GM18507 (cell line): ENCODE results near the gene GNG7.
"Not testable (repeated sequence)": the region's sequence is repeated elsewhere in the genome, so short reads cannot be mapped to it uniquely, and the experiment has no call there.

Experiments
- DNase-seq: peaks from one replicate; pipeline ENCODE4 v3.0.0; 2011; ENCODE audit warnings: low read depth; ENCODE audit not compliant: insufficient read length; ENCODE audit errors: extremely low spot score
- FAIRE-seq: peaks from 2 replicates; lab custom pipeline; 2011; peaks lifted over from hg19 to GRCh38; lab: Jason Lieb, UNC

GNG7 gene

DNA sequence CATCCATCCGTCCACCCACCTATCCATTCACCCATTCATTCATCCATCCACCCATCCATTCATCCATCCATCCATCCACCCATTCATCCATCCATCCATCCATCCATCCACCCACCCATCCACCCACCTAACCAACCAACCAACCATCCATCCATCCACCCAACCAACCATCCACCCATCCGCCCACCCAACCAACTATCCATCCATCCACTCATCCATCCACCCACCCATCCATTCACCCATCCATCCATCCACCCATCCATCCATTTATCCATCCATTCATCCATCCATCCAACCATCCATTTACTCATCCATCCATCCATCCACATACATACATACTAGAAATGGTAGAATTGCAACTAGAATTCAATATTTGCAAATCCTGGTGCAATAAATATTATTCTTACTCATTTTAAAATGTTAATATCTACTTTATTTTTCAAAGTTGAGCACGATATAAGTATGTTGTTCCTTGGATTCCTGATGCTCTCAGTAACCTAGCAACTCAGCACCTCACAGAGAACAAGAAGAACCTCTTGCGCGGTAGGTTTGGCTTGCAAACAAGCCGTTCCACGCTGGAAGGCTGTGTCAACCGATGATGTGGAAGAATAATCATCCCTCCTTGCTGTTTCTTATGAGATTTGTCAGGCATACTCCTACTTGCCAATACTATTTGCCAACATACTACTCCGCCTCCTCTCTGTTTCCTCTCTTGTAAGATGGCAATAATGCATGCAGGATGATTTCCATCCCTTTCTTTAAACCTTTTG is 111.7 kb downstream of the GNG7 start:
- FAIRE-seq (no peak), DNase-seq (no peak)

DNA sequence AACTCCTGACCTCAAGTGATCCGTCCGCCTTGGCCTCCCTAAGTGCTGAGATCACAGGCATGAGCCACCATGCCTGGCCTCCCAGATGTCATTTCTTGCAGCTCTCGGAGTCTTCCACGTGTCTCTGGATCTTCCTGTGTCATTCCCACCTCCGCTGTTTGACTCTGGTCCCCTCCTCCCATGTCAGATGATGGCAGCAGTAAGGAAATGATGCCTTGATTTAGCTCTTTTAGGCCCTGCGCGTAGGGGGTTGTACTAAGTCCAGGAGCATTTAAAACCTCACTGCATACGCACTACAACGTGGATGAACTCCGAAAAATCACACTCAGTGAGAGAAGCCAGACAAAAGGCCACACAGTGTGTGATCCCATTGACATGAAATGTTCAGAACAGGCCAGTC is 113.1 kb downstream of the GNG7 start:
- no peak for DNase-seq

DNA sequence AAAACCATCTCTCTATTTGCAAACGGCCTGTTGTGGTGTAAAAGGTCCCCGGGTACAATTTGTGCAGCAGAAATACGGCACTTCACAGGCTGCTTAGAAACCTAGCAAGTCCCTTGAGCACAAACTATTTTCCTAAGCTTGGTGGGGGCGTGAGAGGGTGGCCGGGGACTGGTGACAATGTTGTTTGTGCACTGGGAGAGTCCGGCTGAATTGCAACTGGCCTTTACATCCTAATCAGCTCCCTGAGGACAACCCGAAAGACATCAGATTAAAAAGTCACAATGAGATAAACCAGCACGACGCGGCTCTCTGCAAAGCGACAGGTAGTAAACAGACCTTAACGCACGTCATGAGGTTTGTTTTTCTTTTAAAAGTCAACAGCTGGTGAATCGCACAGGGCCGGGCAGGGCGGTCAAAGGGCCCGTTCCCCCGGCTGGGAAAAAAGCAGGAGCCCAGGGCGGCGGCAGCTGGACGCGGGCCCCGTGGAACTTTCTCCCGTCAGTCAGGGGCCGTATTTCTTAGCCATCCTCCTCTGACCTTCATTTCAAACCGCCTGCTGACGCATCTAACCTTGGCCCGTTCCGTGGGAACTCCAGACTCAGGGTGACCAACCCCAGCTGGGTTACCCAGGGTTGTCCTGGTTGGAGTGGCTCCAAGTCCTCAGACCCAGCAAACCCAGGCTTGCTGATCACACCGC is 114.3 kb downstream of the GNG7 start:
- FAIRE-seq (no peak), DNase-seq (no peak)

More for the DNA sequence above, 113.1 kb downstream of the GNG7 start:
- FAIRE-seq: no peak

DNA sequence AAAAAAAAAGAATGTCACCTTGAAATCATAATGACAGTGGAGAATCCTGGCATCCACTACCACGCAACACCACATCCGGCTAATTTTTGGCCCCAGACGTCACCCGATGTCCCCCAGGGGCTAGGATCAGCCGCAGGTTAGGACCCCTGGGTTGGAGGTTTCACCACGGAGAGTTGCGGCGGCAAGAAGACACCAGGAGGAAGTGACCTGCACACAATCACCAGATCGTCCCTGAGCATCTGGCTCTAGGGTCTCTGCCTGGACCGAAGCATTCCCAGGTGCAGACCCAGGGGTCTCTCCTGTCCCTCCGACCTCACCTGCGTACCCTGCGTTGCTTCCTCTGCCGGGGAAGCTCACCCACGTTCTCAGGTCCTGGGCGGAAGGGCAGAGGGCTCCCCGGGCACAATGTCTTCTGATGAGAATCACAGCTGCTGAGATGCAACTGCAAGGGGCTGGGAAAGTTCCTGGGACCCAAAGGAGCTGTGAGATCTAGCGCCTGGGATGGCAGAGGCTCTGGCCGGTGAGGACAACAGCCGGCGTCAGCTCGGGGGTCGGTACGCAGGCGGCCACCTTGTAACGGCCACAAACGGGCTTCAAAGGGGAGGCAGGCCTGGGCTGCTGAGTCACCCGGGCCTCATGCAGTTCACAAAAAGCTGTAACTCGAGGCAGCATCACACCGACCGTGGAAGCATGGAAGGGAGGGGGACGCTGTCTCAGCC is 115.3 kb downstream of the GNG7 start:
- FAIRE-seq: no peak

DNA sequence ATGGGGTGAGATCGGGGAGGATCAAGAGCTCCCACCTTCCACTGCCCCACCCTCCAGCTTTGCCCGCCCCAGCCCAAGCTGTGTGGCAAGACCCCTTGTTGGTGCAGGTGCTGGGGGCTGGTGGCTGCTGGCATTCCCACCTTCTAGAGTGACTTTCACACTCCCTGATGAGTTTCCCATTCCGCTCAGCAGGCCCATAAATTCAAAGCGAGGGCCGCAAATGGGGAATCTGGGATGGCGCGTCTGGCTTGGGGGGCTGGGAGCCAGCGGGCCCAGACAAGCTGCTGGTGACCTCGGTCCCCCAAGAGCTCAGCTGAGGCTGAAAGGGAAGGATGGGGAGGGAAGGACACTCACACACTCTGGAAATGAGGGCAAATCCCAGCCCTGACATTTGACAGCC is 116.3 kb downstream of the GNG7 start:
- no peak for DNase-seq
- FAIRE-seq: no peak

More for the DNA sequence above, 115.3 kb downstream of the GNG7 start:
- DNase-seq: no peak

DNA sequence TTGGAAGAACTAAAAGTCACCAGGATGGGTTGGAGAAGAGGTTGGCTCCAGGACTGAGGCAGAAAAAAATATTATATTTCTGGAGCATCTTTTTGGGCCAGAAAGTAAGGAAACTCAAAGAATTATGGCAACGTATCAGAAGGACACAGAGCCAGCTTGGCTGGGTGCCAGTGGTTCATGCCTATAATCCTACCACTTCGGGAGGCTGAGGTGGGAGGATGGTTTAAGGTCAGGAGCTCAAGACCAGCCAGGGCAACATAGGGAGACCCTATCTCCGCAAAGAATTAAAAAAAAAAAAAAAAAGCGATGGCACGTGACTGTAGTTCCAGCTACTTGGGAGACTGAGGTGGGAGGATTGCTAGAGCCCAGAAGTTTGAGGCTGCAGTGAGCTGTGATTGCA is 118.5 kb downstream of the GNG7 start:
- DNase-seq (no peak), FAIRE-seq (no peak)

DNA sequence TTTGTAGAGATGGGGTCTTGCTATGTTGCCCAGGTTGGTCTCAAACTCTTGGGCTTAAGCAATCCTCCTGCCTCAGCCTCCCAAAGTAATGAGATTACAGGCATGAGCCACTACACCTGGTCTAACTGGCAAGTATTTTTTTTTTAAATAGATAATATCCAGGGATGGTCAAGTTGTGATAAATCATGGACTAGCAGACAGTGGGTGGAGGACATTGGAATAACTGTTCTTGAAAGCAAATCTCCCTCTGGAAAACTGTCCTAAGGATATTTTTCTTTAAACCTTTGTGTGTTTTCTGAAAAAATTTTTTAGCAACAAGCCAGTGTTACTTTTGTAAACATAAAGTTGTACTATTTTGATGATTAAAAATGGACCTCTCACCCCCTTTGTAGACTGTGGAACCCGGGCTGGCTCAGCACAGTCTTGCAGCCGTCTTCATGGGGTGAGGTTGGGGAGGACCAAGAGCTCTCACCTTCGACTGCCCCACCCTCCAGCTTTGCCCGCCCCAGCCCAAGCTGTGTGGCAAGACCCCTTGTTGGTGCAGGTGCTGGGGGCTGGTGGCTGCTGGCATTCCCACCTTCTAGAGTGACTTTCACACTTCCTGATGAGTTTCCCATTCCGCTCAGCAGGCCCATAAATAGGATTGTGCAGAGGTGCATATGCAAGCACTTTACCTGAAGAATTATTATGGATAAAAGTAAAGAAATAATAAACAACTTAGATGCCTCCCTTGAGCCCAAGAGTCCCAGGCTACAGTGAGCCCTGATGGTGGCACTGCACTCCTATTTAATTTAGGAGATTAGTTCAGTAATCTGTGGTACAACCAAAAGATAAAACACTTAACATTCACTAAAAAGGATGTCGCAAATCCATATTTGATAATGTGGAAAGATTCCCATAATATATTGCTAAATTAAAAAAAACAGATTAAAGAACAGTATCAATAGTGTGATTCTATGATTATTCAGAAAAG is 119.2 kb downstream of the GNG7 start:
- DNase-seq: no peak
- FAIRE-seq: no peak

DNA sequence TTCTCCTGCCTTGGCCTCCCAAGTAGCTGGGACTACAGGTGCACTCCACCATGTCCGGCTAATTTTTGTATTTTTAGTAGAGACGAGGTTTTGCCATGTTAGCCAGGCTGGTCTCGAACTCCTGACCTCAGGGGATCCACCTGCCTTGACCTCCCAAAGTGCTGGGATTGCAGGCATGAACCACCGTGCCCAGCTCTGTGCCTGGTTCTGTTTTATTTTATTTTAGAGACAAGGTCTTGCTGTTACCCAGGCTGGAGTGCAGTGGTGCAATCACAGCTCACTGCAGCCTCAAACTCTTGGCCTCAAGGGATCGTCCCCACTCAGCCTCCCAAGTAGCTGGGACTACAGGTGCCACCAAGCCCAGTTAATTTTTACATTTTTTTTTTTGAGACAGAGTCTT is 122.1 kb downstream of the GNG7 start:
- FAIRE-seq, DNase-seq: not testable (repeated sequence)

DNA sequence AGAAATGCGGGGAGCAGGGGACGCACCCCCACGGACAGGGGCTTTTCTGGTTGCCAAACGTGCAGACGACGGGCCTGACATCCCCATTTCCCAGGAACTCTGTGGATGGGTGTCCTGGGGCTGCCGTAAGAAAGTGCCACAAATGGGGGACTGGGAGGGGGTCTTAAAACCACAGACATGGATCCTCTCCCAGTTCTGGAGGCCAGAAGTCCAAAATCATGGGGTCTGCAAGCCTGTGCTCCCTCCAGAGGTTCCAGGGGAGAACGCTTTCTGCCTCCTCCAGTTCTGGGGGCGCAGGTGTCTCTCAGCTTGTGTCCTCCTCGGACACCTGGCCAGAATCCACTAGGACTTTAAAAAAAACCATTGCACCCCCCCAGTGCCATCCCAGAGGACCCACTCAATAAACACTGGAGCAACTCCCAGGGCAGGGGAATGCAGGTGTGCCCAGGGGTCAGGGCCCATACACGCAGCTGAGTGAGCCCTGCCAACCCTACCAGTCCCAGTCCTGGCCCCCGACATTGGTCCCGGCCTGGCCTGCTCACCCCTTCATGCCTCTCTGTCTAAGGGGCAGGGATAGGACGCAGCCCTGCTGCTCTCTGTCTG is 122.7 kb downstream of the GNG7 start:
- no peak for FAIRE-seq
- no peak for DNase-seq

DNA sequence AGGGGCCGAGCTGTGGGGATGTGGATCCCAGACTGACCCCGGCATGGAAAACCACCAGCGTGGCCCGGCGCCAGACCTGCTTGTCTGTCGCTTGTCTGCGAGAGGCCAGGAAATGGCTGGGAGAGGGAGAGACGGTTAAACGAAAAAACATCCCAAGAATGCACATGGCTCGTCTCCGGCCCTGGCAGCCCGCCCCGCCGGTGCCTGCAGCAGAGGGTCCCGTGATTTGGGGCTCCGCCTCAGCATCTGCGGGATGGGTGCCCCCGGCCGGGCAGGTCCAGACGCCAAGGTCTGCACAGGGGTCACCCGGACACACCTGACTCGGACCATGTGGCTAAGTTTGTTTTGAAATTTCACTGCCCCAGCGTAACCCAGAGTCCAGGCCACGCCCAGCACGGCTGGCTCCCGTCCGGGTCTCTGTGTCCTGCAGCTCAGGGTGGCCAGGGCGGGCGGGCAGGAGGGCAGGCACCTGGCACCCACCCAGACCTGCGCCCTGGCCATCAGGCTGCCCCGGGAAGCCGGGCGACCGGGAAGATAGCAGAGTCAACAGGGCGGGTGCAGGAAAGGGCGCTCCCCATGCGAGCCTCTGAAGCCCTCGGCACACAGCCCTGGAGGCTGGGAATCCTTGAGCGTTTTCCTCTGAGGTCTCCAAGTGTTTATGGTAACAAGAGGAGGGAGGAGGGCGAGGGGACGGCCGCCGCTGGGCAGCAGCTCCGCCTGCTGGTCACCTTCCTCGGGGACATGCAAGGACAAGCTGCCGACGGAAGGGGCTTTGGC is 123.4 kb downstream of the GNG7 start:
- FAIRE-seq (no peak), DNase-seq (no peak)

DNA sequence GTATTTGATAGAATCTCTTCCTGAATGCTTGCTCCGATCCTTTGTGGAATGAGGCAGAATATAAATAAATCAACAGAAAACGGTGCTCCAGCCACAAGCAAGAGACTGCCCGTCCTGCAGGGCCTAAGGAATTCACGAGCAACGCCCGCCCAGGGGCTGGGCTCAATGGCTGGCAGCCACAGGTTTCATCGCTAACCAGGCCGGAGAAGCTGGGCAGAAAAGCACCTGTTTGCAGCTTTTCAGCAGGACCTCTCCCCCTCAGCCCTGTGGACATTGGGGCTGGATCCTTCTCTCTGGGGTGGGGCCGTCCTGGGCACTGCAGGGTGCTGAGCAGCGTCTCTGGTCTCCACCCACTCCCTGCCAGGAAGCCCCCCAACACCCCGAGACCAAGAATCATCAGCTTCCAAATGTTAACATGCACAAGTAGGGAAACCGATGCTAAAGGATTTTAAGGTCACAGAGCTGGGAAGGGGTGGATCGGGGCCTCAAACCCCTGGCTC is 124.1 kb downstream of the GNG7 start:
- DNase-seq: no peak
- FAIRE-seq: no peak

DNA sequence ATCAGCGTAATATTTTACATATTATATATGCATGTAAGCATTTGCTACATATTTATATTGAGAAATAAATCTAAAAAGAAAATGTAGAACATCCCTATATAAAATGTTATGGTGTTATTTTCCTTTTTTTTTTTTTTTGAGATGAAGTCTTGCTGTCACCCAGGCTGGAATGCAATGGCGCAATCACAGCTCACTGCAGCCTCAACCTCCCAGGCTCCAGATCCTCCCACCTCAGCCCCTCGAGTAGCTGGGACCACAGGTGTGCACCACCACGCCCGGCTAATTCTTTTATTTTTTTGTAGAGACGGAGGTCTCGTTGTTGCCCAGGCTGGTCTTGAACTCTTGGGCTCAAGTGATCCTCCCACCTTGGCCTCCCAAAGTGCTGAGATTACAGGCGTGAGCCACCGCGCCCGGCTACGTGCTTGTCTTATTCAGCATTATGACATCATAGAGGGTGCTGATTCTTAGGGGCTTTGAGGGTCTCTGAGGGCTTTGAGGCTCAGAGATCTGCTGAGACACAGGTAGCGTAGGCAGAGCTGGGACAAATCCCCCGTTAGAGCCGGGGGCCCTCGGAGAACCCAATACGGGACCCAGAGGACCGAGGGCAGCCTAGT is 124.7 kb downstream of the GNG7 start:
- FAIRE-seq: no peak

DNA sequence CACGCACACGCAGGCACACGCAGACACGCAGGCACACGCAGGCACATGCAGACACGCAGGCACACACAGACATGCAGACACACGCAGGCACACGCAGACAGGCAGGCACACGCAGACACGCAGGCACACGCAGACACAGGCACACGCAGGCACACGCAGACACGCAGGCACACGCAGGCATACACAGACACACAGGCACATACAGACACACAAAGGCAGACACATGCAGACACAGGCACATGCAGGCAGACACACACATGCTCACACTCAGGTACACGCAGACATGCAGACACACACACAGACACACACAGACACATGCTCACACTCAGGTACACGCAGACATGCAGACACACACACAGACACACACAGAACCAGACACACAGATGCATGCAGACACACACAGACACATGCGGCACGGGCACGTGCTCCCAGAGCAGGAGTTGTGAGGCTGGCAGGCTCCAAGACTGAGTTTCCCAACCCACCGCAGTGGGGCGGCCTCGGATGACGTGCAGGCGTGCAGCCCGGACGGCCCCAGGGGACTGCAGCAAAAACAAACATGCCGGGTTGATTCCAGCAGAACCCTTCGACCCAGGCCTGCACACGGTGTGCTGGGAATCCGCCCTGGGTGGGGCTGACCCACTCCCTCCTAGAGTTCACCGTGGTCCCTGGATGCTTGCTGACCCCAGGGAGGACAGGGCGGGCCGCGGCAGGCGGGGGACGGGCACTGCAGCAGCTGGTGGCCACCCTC is 126.6 kb downstream of the GNG7 start:
- FAIRE-seq (no peak), DNase-seq (no peak)

More for the DNA sequence above, 124.7 kb downstream of the GNG7 start:
- DNase-seq: no peak

DNA sequence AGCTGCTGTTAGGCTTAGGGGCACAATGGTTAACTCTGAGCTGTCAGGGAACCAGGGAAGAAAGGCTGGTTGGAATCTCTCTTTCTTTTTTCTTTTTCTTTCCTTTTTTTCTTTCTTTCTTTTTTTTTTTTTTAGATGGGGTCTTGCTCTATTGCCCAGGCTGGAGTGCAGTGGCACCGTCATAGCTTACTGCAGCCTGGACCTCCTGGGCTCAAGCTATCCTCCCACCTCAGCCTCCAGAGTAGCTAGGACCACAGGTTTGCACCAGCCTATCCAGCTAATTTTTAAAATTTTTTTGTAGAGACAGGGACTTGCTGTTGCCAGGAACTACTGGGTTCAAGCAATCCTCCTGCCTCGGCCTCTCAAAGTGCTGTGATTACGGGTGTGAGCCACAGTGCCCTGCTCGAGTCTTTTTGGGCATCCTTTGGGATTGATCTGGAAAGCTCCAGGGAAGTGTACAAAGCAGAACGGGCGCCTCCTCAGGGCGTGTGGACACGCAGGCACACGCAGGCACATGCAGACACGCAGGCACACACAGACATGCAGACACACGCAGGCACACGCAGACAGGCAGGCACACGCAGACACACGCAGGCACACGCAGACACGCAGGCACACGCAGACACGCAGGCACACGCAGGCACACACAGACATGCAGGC is 127.4 kb downstream of the GNG7 start:
- FAIRE-seq: no peak

DNA sequence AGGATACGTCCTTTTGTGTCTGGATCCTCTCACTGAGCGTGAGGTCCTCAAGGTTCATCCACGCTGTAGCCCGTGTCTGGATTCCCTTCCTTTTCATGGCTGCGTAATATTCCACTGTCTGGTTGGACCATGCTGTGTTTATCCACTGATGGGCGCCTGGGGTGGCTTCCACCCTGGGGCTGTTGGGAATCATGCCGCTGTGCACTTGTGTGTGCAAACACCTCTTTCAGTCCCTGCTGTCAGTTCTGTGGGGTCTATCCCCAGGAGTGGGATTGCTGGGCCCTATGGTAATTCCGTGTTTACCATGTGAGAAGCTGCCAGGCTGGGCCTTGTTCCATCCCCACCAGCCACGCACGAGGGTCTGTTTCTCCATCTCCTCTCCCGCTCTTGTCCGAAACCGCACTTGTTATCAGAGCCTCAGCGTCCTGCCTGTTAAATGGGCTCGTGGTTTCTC is 128.0 kb downstream of the GNG7 start:
- FAIRE-seq (no peak), DNase-seq (no peak)

More for the DNA sequence above, 127.4 kb downstream of the GNG7 start:
- DNase-seq: no peak

DNA sequence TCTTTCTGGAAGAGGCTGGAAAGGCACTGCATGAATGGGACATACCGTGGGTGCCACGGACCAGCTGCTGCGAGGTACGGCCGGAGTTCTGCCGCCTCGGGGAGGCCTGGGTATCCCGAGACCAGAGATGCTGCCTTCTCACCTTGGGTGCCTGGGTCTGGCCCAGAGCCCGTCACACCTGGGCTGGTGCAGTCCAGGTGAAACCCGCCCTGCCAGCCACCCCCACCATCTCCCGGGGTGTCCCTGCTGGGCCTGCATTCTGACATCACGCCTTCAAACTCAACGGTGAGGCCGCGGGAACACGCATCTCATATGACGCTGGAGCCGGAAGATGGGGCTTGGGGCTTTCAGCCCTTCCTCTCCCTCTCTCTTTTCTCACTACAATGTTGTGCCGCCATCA is 128.6 kb downstream of the GNG7 start:
- DNase-seq: no peak
- no peak for FAIRE-seq
